Measurements from ENCODE around the gene KCNQ5.

- no peak for TF ChIP-seq CTCF (IDR thresholded peaks at IDR 0.05)
- TF ChIP-seq POLR2AphosphoS5 (IDR thresholded peaks at IDR 0.05; ENCODE audit: insufficient read depth in 1 of 2, low read depth in 1 of 2), result no peak
Observed at GRCh38 chr6:73024598-73024997, 402.7 kb downstream of the KCNQ5 start.

Data from vagina (tissue), 2 donors.